OCI-LY1 (cell line): Measurements from ENCODE around the gene SUPT4H1.

ENCODE experiments used
- CTCF ChIP-seq: fragments of 200-600 bp; sonication (generic), shearing (Covaris generic); IDR thresholded peaks from 2 replicates; pipeline ENCODE4 v1.5.1; 2017; ENCODE audit warnings: mild to moderate bottlenecking, antibody characterized with exemption, low read length, moderate library complexity, mixed read lengths
- EZH2 ChIP-seq: fragments of 200-600 bp; sonication (generic), shearing (Covaris generic); IDR thresholded peaks from 2 replicates; pipeline ENCODE4 v1.8.0; 2017; ENCODE audit warnings: borderline replicate concordance, mixed run types, mild to moderate bottlenecking, antibody characterized with exemption, low read length, moderate library complexity, mixed read lengths

GRCh38 chr17:58316260-58316960 lies 35.6 kb downstream of the SUPT4H1 start:
- no peak for TF ChIP-seq CTCF
- TF ChIP-seq EZH2 = no peak
